ENCODE data around the gene DEFB110.

DEFB110 gene

DNA sequence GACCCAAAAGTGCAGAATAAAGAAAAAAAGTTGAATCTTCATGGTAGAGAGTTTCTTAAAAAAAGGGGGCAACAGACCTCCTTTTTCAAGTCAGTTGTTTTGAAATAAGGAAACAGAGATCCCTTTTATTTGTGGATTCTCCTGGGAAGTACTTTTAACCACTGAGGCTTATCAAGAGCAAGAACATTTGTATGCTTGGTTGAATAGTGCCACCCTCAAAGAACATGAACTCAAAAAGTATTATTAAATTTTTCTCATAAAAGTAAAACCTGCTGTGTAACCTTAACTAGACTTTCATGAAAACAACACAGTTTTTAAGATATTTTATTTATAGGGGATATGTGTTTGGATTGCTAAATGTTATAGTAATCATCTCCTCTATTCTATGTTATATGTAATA lies at the start of gene DEFB110:
Gene DEFB110 (minus strand): TSS at position 101 of the 400 bp plus-strand sequence. CDS start 59 bp downstream, at position 42.
- DNase-seq (ENCODE audit: low read depth in 2 of 2), result no peak

DNA sequence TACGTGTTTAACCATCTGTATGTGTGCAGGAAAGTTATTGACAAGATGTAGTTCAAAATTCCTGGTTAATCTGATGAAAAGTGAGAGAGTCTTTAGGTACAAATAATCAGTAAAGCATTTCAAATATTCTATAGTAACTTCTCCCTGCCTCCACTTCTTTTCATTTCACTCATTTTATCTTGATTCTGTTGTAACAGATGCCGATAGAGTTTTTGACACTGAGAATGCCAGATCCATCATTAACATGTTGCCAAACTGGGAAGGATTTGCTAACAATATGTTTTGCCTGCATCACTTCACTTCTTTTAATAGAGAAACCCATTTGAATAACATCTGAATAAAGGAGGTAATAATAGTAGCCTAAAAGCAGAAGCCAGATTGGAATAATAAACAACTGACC lies 48.3 kb upstream of the DEFB110 start:
- no peak for DNase-seq (ENCODE audit: low read depth in 2 of 2)

DNA sequence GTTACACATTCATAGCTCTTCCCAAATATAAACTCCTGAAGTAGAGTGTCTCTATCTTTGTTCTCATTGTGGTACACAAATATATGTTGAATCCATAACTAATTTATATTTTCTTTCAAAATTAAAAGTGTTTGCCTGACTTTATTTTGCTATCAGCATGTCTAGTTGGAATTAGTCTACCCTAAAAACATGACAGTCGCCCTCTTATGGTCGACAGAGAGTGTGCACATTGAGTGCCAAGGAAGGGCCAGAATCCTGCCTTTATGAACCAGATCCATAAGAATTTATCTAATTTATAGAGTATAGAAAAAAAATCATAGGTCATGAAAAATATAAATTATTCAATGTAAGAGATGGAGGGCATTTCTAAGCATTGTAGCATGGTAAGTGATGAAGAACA lies 40.3 kb upstream of the DEFB110 start:
- no peak for DNase-seq (ENCODE audit: low read depth in 2 of 2)

DNA sequence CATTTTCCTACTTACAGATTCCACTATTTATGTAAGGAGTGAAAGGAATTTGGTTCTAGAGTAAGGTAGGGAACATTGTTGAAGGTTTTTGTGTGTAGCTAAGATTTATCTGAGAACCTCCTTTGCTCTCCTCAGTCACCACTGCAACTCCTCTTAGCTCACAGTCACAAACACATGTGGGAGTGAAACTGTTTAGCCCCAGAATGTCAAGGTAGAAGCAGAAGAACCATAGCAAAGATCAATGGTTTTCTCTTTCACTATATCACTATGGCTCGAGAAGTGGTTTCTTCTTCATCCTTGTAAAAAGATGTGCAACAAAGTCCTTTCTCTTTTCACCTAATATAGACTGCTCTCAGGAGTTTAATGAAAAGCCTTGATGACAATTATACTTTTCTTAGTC lies 34.4 kb upstream of the DEFB110 start:
- no peak for DNase-seq (ENCODE audit: low read depth in 2 of 2)

DNA sequence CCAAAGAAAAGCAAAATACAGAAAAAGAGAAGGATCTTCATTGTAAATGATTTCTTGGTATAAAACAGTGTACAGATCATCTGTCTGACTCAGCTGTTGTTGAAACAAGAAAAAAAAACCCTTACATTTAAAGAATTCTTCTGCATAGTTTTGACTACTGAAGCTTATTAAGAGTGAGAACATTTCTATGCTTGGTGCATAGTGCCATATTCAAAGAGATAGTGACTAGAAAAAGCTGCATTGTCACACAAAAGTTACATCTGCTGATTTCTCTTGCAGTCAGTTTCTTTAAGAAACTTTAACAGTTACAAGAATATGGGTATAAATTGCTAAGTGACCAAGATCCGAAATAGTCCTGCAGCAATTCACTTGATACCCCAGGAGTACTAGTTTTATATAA lies 28.0 kb upstream of the DEFB110 start, which contains the start of gene DEFB112:
Gene DEFB112 (minus strand): TSS at position 101 of the 400 bp plus-strand sequence. CDS start 60 bp downstream, at position 41.
- no peak for DNase-seq (ENCODE audit: low read depth in 2 of 2)

DNA sequence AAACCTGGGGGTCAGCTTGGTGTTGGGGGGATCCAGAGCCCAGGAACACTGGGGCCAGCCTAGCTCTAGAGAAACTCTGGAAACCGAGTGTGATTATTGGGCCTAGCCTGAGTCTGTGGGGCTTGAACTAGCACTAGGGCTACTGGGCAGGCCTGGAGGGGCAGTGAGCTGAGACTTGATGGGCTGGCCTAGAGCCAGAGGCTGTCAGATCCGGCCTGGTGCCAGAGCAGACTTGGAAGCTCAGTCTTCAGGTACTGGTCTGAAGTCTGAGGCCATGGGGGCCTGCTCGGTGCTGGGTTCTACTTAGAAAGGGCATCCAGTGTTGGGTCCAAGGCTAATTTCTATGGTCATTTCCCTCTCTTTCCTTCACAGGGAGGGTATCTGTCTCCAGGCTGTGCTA lies 25.2 kb upstream of the DEFB110 start:
- no peak for DNase-seq (ENCODE audit: low read depth in 2 of 2)

DNA sequence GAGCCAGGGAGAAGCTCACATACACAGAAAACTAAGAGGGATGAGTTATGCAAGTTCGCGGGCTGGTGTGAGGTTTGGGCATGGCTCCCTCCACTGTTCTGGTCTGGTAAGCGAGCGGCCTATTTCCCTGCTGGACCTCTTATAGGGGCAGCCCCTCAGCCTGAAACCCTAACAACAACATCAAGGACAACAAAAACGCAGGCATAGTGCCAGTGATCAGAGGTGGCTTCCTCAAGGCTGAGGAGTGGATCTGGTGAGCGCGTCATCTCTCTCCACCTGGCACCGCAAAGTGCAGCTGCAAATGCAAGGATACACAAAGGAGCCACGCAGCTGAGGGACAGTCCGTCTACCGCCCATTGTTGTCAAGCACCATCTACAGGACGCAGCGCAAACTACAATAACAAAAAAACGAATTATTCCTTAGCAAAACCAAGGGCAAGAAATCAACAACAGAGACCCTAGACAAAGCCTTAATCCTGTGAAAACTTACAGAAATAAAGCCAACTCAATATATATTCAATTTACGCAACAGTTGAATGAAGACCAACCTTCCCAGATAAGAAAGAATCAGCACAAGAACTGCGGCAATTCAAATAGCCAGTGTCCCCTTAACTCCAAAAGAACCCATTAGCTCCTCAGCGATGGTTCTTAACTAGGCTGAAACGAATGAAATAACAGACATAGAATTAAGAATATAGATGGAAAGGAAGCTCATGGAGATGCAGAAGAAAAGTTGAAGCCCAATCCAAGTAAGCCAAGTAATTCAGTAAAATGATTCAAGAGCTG lies 9.2 kb upstream of the DEFB110 start:
- no peak for DNase-seq (ENCODE audit: low read depth in 2 of 2)

DNA sequence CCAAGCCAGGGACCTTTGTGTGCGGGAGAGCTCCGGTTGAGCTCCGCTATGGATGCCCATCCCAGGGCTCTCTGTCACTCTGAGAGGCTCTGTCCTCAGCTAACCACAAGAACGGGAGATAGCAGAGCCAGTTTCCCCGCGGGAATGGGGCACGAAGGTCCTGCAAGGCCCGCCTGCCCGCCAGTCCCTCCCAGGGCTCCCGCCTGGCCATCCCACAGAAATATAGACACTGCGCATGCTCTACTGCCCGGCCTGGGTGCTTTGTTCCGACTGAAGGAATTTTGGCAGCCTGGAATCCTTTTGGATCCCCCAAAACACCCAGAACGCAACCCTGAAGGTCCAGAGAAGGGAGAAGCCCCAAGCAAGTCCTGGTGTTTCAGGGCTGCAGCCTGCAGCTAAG lies 8.6 kb upstream of the DEFB110 start:
- no peak for DNase-seq (ENCODE audit: low read depth in 2 of 2)

DNA sequence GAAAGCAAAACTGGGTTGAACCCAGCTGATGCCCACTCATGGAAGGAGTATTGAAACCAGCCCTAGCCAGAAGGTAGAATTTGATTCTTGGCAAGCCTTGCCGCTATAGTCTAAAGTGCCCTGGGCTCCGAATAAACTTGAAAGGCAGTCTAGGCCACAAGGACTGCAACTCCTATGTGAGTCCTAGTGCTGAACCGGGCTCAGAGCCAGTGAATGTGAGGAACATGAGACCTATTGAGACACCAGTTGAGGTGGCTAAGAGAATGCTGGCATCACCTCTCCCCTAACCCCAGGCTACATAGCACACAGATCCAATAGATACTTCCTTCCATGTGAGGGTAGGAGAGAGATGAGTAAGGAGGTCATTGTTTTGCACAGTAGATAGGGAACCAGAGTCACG lies 3.5 kb upstream of the DEFB110 start:
- no peak for DNase-seq (ENCODE audit: low read depth in 2 of 2)

DNA sequence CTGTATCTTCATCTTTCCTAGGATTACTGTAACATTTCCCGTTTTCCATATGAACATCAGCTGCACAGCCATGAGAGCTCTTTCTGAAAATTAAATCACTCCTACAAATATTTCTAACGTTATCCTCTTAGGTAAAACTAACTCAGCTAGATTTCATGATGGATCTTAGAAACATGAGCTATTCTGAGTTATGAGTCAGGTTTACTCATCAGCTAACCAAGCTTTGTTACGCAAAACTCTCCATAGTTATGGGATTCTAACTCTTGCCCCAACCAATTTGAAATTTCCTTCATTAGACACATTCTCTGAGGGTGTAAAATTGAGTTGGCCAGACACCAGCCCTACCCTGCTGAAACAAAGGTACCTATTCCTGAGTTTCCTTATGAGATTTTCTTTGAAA lies 14.0 kb downstream of the DEFB110 start:
- DNase-seq (ENCODE audit: low read depth in 2 of 2), result no peak

DNA sequence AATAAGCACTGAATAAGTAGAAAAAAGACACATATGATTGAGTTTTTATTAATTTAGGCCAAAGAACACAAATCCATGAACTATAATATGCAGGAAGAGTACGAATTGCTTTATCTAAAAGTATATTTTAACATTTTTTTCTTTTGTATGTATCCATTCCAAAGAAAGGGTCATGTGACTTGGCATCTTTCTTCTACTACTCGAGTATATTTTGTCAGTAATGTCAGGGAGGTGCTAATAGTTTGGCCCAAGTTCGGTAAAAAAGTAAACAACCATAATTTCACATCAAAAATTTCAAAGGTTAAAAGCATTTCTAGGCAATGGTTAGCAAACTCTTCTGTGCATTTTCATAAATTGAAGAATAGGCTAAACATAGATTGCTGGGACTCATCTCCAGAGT lies 18.7 kb downstream of the DEFB110 start:
- no peak for DNase-seq (ENCODE audit: low read depth in 2 of 2)

DNA sequence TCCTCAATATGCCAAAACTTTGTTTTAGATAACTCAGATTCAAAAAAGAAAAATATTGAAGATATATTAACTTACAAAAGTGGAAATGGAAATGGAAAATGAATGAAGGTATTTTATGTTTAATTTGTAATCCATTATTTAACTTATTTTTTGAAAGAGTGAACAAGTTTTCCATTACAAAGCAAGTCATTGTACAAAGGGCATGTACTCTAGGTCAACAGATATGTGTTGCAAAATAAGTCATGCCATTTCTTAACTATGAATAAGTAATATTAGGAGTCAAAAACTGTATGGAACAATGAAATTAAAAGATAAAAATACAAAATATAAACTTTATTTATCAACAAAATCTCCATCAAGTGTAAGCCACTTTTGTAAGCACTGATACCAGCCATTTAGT lies 26.5 kb downstream of the DEFB110 start:
- DNase-seq (ENCODE audit: low read depth in 2 of 2), result no peak

DNA sequence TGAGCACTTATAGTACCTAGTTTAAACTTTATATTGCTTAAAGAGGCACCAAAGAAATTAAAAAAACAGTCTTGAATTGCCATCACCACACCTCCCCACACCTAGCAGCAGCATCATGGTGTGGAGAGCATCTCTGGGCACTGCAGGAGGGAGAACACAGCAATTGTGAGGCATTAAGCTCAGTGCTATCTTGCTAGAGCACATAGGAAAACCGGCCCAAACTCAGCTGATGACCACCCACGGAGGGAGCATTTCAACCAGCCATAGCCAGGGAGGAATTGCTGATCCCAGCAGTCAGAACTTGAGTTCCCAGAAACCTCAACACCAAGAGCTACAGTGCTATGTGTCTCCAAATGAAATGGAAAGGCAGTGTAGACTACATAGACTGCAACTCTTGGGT lies 32.9 kb downstream of the DEFB110 start:
- no peak for DNase-seq (ENCODE audit: low read depth in 2 of 2)

DNA sequence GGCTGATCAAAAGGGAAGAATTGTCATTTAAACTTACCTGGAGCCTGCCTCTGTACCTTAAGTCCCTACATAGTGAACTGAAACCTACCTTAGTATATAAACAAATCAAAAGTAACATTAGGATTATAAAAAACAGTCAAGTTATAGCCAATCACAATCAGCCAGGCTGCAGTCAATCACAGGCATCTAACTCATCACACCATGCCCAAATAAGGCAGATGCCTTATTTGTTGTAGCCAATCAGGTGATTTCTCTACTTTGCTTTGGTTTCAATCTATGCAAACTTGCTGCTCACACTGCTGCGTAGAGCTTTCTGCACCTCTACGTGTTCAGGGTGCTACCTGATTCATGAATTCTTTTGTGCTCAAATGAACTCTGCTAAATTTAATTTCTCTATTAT lies 34.0 kb downstream of the DEFB110 start:
- DNase-seq (ENCODE audit: low read depth in 2 of 2), result no peak

DNA sequence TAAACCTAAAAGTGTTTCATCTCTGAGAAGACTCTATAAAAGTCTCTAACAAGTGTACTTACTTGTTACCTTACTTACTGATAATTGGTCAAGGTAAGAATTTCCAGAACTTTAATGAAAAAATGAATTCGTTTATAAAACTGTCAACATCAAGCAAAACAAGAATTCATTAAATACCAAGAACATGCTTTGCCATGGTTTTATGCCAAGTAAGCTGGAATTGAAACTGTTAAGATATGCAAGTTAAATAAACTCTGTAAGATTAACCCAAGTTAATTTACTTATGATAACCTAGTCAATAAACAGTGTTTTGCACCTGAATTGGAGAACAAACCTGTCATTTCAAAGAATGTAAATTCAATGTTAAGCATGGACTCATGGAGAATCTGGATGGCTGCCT lies 35.2 kb downstream of the DEFB110 start:
- DNase-seq (ENCODE audit: low read depth in 2 of 2), result no peak

DNA sequence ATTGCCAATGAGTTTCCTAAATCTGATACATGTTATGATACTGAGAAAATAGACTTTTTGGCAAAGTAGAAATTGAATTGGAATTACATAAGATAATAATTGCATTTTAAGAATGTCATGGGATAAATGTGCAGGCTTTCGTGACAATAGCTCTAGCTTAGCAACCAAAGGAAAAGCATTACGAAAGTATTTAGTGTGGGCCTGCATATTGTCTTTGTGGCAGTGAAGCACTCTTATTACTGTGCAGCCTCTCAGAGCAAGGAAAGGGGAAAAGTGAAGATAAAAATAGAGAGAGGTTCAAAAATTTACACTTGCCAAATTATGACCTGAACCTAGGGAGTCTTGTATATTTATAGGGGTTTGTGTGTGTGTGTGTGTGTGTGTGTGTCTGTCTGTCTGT lies 39.7 kb downstream of the DEFB110 start:
- no peak for DNase-seq (ENCODE audit: low read depth in 2 of 2)

DNA sequence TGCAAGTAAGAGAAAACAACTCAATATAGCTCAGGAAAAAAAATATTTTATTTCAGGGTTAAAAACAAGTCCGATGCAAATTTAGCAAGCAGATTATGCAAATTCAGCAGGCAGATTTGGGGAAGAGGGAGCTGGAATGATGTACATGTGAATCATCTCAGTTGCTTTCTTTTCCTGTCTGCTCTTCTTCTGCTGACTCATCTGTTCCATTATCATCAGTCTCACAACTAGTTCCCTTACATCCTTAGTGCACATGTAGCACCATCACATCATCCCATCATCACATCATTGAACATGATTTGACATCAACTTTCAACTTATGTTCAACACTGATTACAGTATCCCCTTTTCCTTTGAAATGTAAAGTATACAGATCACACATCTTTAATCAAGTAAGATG lies 40.9 kb downstream of the DEFB110 start:
- no peak for DNase-seq (ENCODE audit: low read depth in 2 of 2)

DNA sequence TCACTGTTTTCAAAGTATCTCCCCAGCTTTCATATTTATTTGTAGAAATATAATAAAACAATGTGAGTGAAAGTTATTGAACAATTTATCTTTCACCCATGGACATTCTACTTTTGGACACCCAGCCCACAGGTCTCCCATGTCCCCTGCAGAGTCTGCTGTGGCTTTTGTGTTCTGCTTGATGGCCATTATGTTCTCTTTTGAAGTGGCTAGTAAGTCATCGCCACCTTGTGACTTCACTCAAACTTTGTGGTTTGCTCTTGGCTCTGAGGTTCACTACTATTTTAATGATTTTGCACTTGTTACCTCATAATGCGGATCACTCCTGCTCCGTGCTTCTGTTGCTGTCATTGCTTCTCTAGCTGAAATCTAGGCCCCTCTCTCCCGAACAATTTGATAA lies 42.2 kb downstream of the DEFB110 start:
- DNase-seq (ENCODE audit: low read depth in 2 of 2), result no peak

DNA sequence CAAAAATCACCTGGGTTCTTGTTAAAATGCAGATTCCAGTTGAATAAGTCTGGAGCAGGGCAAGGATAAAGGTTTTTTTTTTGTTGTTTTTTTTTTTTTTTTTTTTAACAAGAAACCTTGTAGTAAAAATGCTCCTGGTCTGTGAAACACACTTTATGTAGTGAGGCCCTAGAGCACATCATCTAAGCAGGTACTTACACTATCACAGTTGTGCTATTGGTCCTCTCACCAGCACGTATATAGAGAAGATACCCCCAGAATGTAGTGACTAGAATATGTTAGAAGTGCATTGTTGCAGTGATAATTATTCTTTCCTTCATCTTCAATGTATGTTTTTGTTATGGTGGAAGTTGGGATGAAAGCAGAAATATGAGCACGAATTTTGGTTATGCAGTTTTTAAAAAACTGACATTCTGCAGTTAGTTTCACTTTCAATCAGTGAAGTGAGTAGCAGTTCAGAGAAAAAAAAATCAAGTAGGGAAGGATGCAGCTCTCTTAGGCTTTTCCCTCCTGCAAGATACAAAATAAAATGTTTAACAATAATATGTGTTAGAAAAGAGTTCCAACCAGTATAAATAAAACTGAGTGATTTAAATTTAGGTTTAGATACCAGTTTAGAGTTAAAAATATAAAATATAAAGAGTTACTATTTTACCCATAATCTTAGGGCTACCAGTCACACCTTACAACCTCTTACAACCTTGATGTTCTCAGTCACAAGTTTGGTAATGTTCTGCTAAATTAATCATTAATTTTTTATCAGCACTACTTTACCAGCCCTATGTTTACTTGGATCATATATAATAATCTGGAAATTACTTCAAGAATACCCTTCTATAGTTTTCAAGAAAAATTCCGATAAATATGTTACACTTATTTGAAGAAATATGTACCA lies 43.2 kb downstream of the DEFB110 start:
- DNase-seq (ENCODE audit: low read depth in 2 of 2), result no peak

DNA sequence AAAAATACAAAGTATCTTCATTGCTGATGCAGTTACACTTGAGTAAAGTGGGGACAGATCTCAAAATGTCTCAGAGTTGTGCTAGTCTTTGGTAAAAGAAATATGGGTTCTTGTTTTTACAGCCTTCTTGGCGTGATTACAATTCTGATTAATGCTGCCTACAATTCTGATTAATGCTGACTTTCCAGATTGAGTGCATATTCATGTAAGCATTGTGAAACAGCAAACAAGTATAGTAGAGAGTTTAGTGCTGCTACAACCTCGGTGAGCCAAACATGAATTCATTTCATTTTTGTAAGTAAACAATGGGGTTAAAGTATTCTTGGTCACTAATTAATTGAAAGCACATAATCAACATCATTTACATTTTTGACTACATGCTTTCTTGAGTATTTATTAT lies 52.2 kb downstream of the DEFB110 start, which contains the start of gene DEFB113:
Gene DEFB113 (minus strand): TSS at position 21 of the 400 bp plus-strand sequence. CDS start 0 bp downstream, at position 21.
- no peak for DNase-seq (ENCODE audit: low read depth in 2 of 2)
